Activated CD4-positive, alpha-beta T cell treated with anti-CD3 and anti-CD28 coated beads for 24 hours (primary cell): ENCODE measurements around the gene EXOC7.

Experiments used
- DNase-seq, 2 donors: peaks; one replicate each; pipeline ENCODE4 v3.0.0-alpha.2; 2020; ENCODE audit warnings: low read depth in 2 of 2

EXOC7 gene

GRCh38 chr17:76103274-76104139 is at the start of gene EXOC7:
EXOC7 (minus strand) TSS chr17:76103787; CDS start chr17:76103692, 95 bp downstream.
- peak; percentile 86 for DNase-seq

DNA sequence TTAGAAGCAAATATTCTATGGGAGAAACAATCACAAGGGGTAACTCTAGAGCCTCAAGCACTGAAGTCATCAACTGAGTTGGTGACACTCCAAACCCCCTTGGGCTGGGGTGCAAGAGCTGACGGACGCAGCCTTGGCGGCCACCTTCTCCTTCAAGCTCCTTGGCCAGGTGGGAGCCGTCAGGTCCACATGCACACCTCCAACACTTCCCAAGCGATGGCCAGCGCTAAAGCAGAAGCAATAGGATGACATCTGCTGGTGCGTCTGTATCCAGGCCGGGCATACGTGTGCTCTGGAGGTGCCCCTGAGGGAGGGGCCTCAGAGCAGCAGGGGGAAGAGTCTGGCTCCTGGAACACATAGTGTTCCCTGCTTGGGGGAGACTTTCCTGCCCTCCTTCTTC is 49.6 kb upstream of the EXOC7 start:
- DNase-seq, result no peak

- DNase-seq, result no peak
Observed at GRCh38 chr17:76152591-76152990, 49.0 kb upstream of the EXOC7 start.

DNA sequence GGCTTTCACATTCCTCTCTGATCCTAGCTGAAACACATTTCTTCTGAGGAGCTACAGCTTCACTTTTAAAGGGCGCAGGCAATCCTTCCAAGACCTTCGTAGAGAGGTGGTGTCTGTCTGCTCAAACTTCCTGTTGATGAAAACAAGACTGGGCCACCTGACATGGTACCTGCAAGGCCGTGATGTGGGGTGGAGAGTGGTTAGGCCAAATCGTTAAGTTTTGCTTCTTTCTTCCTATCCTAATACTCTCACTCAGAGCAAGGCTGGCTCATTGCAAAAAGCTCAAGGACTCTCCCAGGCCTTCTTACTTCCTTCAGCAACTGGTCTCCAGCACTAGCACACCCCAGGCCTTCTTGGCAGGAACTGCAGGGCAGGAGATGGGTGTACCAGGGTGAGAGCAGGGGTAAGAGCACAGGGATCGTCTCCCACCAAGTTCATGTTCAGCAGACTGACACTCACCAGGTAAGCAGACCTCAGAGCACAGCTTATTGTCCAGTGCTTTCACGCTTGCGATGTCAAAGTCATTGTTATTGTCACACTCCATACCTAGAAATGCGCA is 48.4 kb upstream of the EXOC7 start:
- no peak for DNase-seq

DNA sequence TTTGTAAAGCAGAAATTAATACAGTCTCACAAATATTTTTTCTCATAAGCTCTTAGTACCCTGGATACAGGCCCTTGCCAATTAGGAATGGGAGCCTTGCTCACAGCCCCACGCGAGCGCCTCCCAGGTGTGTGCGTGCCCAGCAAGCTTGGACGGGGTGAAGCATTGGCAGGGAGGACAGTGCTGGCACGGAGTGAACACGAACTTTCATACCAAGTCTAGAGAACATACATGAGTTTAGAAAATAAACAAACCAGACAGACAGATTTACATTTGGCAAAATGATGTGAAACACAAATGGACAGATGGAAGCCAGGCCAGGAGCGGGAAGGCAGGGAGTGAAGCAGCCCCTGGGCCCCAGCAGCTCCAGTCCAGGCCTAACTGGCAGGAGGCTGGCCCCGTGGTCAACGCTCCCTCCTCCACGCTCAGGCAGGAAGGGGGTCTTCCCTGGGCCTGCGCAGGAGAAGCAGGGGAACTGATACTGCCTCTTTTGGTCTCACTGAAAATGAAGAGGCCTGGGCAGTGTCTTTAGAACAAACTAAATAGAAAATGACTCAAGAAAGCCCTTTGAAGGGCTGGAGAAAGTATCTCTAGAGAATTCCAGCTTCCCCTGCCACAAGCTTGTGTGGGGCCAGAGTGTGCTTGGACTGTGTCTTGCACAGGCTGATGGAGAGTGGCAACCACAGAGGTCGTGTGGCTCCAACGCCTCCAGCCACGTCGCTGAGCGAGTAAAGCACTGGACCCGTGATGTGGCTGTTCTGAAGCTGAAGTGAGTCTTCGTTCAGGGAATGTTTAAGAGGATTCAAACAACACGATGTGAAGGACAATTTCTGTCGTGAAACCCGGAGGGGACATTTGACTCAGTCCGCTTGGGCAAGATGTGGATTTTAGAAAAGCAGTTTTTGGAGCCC is 47.4 kb upstream of the EXOC7 start:
- DNase-seq, result no peak

DNA sequence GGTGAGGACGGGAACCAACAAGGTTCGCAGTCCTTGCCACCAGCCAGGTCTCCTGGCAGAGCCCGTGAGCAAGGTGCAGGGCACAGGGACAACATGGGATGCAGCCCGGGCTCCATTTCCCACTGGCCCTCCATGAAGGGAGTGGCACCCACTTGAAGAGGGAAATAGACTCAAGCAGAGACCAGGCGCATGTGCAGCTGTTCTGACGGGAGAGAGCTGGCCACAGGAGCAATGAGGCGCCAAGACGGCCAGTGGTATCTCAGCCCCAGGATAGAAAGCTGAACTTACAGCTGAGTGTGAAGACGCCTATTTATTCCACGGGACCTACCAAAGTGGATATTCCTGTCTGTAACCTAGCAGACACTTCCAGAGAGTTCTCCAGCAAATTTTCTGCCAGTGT is 45.6 kb upstream of the EXOC7 start:
- no peak for DNase-seq

- DNase-seq, result no peak
Observed at GRCh38 chr17:76148015-76148326, 44.4 kb upstream of the EXOC7 start.

GRCh38 chr17:76147211-76148014 is 43.8 kb upstream of the EXOC7 start:
- no peak for DNase-seq

DNA sequence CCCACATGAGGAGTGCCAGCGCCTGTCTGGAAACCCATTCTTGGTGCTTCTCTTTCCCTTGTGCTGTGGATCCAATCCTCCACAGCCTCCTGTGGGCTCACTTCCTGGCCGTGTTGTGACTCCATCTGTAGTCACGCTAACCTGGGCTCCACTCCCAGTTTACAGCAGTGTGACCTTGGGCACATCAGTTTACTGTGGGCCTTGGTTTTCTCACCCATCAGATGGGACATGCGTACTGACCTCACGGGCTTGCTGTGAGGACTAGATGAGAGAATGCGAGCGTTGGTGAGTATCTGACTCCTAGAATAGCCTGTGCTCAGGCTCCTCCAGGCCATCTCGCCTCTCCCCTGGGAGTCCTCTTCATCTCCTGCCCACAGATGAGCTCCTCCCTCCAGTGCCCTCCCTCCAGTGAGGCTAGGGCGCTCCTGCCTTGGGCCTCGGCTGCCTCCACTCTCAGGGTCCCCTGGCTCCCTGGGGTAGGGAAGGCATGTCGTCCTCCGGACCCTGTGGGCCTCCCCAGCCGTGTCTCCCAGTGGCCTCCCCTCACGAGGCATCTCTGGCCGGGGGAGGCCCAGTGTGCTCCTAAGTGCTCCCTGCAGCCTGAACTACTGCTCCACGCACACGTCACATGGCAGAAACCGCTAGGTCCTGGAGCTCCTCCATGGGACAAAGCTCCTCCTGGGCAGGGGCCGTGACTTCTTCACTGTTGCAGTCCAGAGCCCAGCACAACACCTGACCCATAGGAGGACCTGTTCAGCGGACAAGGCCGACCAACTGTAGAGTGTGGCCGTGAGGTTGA is 42.7 kb upstream of the EXOC7 start:
- DNase-seq, result no peak

DNA sequence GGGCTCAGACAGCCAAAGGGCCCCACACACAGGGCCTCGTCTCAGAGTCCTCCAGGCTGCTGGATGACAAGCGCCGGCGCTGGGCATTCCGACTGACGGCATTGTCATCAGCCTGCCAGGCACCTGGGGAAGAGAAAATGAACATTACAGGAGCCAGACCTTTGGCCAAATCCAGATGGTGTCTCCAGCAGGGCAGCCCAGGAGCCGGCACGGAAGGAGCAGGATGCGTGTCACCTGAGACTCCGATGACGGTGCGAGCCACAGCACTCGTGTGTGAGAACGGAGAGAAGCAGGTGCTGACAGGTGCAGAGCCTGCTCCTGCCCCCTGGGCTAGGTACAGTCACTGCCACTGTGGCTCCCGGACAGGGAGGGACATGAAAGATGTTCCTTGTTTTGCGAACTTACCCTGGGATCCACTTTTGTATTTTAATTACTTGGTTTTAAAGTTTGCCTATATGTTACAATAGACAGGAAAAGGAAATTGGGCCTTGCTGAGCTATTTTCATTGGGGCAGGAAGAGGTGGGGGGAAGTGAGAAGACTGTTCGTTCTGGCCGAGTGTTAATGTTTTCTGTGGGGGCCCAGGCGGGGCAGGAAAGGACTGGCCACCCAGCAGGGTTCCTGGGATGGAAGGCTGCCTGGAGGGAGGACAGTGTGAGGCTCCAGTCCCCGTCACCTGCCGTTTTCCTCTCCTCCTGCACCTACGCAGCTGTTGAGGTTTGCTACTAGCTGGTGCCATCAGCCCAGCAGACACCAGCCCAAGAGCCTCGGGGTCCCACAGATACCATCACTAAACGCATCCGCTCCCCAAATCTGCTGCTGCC is 41.9 kb upstream of the EXOC7 start:
- DNase-seq, result no peak

DNA sequence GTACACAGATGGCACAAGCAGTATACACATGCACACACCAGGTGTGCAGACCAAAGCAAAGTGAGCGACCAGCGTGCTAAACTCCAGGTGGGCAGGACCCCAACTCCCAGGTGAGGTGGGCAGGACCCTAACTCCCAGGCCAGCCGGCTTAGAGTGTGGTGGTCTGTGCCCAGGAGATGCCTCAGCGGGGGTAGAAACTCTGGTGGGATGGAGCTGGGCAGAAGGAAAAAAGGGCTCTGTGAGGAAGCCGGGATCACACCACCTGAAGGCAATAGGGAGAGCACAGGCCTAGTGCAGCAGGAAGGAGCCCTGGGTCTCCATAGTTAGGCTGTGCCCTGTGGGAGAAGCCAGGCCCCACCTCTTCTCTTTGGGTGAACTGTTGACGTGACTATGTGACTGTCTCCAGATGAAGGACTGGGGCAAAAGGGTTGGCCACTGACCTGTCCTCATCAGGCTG is 39.0 kb upstream of the EXOC7 start:
- DNase-seq, result no peak

DNA sequence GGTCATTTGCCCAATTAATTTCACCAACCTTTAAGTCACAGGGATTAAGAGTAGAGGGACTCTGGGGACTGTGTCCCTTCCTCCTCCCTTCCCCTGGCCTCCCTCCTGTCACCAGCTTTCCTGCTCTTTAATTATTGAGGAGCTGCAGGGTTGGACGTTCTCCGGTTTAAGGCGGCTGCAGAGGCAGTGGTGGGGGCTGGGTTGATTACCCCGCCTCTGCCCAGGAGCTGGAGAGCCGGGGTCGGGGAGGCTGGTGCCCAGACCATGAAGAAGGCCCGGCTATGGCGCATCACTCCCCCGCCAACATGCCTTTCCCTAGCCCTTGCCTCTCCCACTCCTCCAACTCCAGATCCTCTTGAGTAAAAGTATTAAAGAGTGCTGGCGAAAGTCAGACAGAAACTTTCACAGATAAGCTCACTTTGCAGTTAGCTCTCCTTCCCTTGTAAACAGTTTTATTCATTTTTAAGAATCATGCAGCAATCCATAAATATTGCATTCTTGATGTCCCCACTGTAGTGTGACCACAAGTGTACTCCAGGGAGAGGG is 38.5 kb upstream of the EXOC7 start:
- DNase-seq, result no peak

- DNase-seq, result peak; percentile 80 to 85
Observed at GRCh38 chr17:76141212-76142038, 37.8 kb upstream of the EXOC7 start, which contains the start of gene FOXJ1. FOXJ1 (minus strand) TSS chr17:76141245; CDS start chr17:76140395, 850 bp downstream.

DNA sequence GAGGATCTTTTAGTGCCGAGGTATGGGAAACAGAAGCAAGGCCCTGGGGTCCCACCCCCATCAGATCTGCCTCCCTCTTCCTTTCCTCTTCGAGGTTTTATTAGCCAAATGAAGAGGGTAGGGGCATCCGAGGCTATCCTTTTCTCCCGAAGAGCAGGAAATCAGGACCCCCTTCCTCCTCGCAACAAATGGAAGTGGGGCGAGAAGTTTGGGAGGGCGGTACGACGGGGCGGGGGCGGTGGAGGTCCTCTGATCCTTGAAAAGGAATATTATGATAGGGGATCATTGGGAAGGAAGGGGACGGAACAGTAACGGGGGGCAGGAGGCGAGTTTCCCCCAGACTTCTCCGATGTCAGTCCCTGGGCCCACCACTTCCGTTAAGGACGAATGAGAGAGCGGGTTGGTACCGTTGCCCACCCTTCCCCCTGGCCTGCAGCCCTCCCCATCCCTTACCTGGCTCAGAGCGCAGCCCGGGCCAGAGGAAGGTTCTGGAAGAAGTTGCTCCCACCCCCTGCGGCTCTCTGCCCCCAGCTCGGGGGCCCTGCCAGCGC is 37.1 kb upstream of the EXOC7 start:
- DNase-seq, result no peak

- no peak for DNase-seq
Observed at GRCh38 chr17:76139801-76140660, 36.4 kb upstream of the EXOC7 start.

DNA sequence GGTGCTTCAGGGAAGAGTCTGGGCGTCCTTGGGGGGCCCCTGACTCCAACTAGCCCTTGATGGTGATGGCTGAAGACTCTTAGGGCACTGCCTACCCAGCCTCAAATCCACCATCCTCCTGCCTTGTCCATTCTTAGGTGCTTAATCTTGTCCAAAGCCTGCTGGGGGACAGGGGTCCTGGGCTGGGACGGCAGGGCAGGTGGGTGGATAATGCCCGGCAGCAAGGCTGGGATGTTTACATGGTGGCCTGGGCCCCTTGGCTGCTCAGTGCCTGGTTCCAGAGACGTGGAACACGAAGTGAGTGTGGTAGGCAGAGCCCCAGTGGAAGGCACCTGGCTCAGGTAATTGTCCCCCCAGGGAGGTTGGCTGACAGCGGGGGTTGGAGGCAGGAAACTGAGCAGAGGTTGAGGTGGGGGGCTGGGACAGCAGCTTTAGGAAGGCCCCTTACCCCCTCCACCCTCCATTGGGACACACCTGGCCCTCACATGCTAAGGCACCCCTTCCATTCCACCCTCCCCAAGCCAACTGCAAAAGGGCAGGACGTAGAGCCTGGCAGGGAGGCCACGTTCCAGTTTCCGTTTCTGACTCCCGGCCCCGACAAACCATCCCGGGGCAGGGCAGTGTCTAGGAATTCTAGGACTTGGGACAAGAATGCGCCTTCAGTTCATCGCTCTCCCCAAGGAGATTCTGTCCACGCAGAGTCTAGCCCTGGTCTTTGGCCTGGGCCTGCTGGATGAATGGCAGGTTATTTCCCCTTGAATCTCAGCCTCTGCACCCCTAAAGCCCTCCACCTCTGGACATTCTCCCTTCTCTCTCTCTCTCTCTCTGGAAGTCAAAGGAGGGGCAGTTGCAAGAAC is 35.5 kb upstream of the EXOC7 start:
- no peak for DNase-seq
